GM18511 (cell line): Measurements from ENCODE around the gene AJUBA.
"Not testable (repeated sequence)": the region's sequence is repeated elsewhere in the genome, so short reads cannot be mapped to it uniquely, and the experiment has no call there.

ENCODE experiments used
- ATAC-seq: cut with Tn5 transposase; IDR thresholded peaks from one replicate; pipeline ENCODE4 v1.9.1; 2021; ENCODE audit warnings: mild to moderate bottlenecking, moderate library complexity; ENCODE audit not compliant: unreplicated experiment

Gene AJUBA

GRCh38 chr14:22952418-22952817, 29.9 kb downstream of the AJUBA start:
- ATAC-seq = no peak

GRCh38 chr14:22951795-22952194, 30.6 kb downstream of the AJUBA start:
- ATAC-seq = not testable (repeated sequence)

DNA sequence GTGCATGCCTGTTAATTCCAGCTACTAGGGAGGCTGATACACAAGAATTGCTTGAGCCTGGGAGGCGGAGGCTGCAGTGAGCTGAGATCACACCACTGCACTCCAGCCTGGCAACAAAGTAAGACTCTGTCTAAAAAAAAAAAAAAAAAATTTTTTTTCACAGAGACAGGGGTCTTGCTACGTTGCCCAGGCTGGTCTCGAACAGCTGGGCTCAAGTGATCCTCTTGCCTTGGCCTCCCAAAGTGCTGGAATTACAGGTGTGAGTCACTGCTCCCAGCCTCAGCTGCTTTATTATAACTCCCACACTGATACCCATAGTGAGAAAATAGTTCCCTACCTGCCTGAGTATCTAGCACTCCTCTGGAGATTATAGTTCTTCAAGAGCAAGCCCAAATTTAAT, 36.7 kb downstream of the AJUBA start:
- ATAC-seq = no peak

DNA sequence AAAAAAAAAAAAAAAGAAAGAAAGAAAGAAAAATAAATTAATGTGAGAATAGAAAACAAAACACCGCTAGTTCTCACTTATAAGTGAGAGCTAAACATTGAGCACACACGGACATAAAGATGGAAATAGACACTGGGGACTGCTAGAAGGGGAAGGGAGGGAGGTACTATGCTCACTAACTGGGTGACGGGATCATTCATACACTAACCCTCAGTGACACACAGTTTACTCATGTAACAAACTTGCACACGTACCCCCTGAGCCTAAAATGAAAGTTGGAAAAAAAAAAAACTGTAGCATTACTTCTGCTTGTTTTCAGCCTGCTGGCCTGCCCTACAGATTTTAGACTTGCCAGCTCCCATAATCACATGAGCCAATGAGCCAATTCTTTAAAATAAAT, 42.7 kb downstream of the AJUBA start:
- ATAC-seq = no peak

- ATAC-seq = no peak
Observed at GRCh38 chr14:22935156-22935555, 47.2 kb downstream of the AJUBA start.

DNA sequence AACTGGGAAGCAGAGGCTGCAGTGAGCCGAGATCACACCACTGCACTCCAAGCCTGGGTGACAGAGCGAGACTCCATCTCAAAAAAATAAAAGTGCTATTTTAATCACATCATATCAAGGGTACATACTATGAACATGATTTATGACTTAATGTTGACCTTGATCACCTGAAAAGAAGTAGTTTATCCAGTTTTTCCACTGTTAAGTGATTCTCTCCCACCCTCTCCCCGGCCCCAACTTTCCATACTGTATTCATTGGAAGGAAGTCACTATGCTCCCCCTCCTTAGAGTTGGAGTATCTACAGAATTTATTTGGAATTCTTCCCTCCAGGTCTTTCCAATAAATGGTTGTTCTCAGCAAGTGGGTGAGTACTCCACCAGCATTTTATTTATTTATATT, 50.2 kb downstream of the AJUBA start:
- ATAC-seq = no peak

GRCh38 chr14:22929961-22930364, 52.4 kb downstream of the AJUBA start:
- no peak for ATAC-seq

- ATAC-seq = peak; percentile 94
Observed at GRCh38 chr14:22929104-22929960, 53.0 kb downstream of the AJUBA start, which contains the start of gene PRMT5. TSS of gene PRMT5 (minus strand) at chr14:22929376. CDS start at chr14:22929361, 15 bp downstream.

- ATAC-seq = no peak
Observed at GRCh38 chr14:22928237-22929103, 53.9 kb downstream of the AJUBA start.

- ATAC-seq = no peak
Observed at GRCh38 chr14:22926316-22926715, 56.0 kb downstream of the AJUBA start.

- no peak for ATAC-seq
Observed at GRCh38 chr14:22925513-22925912, 56.8 kb downstream of the AJUBA start.

GRCh38 chr14:22923746-22924145, 58.6 kb downstream of the AJUBA start:
- ATAC-seq = no peak

- no peak for ATAC-seq
Observed at GRCh38 chr14:22922294-22922693, 60.1 kb downstream of the AJUBA start.
